ENCODE data around the gene CFAP299. TPM values are rescaled to one million over a fixed set of nuclear protein-coding genes. Genes with fewer than 3 reads are reported as not detected.

CFAP299 gene
- total and polyA plus RNA-seq, 4 donors, result 2.8 to 30.2 (median 6.6) TPM

- H3K4me3 ChIP-seq, result no peak overlapping the region
- no peaks in the 10 kb centered on the region for H3K36me3 ChIP-seq (ENCODE audit: control insufficient read depth in 4 of 4, insufficient read depth in 4 of 4, low read length in 4 of 4)
- no peaks in the 10 kb centered on the region for H3K9me3 ChIP-seq (ENCODE audit: control insufficient read depth in 4 of 4, insufficient read depth in 3 of 4, low read length in 3 of 4)
- WGBS, 2 donors, result 32 to 51% methylated on average over 1 of the region's 1 CpG
- no peak for ATAC-seq (ENCODE audit: insufficient read depth, low FRiP score)
- H3K9ac ChIP-seq (ENCODE audit: insufficient read depth in 1 of 2, low read length in 2 of 2), result no peak overlapping the region
- no peaks in the 10 kb centered on the region for H3K4me1 ChIP-seq (ENCODE audit: control insufficient read depth in 5 of 5, insufficient read depth in 5 of 5, low read length in 5 of 5)
- no peaks in the 10 kb centered on the region for H3K27me3 ChIP-seq (ENCODE audit: control insufficient read depth in 3 of 3, insufficient read depth in 3 of 3, low read length in 2 of 3)
- no peak overlapping the region for H3K27ac ChIP-seq (ENCODE audit: low read depth in 1 of 2, low read length in 1 of 2)
- TF ChIP-seq CTCF (IDR thresholded peaks at IDR 0.05; ENCODE audit: control extremely low read depth, extremely low read depth), result no peak
- no peak for DNase-seq
Observed at GRCh38 chr4:80840396-80840795, 504.9 kb downstream of the CFAP299 start.

DNA sequence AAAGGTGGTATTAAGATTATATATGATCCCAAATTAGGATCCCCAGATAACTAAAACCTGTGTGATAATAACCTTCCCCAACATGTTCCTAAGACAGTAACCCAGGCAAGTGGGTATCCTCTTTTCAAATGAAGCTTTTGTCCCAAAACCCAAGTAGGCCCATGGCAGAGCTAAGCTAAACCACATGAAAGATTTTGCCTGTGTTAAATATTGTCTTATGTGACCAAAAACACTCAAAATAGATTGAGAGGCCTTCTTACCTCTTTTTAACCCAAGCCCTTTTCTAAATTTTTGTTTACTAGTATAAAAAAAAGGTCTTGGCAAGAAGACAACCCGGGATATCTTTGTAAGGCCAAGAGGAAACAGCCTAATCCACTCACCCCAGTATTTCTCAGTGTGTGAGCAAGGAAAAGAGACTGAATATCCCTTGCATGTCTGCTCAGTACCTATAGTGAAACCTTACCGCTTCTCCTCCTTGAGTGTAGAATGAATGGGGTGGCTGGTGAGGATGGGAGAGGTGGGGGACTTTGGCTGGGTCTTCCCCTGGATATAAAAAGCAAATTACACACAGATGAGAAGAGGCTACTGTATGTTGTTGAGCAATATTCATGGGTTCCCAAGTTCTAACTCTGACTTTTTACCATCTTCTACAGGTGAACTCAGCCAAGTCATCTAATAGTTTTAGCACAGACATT is 506.2 kb downstream of the CFAP299 start:
- H3K36me3 ChIP-seq (ENCODE audit: control insufficient read depth in 4 of 4, insufficient read depth in 4 of 4, low read length in 4 of 4), result no peaks in the 10 kb centered on the region
- no peak overlapping the region for H3K4me3 ChIP-seq
- no peak overlapping the region for H3K9ac ChIP-seq (ENCODE audit: insufficient read depth in 1 of 2, low read length in 2 of 2)
- no peaks in the 10 kb centered on the region for H3K9me3 ChIP-seq (ENCODE audit: control insufficient read depth in 4 of 4, insufficient read depth in 3 of 4, low read length in 3 of 4)
- no peak overlapping the region for H3K27ac ChIP-seq (ENCODE audit: low read depth in 1 of 2, low read length in 1 of 2)
- peak in 2 of 3 donors; percentile 2 to 5 for DNase-seq
- TF ChIP-seq CTCF (IDR thresholded peaks at IDR 0.05; ENCODE audit: control extremely low read depth, extremely low read depth), result no peak
- H3K27me3 ChIP-seq (ENCODE audit: control insufficient read depth in 3 of 3, insufficient read depth in 3 of 3, low read length in 2 of 3), result no peaks in the 10 kb centered on the region
- H3K4me1 ChIP-seq (ENCODE audit: control insufficient read depth in 5 of 5, insufficient read depth in 5 of 5, low read length in 5 of 5), result no peaks in the 10 kb centered on the region
- 80 to 83% methylated on average over 2 of the region's 2 CpGs for WGBS, 2 donors
- no peak for ATAC-seq (ENCODE audit: insufficient read depth, low FRiP score)

DNA sequence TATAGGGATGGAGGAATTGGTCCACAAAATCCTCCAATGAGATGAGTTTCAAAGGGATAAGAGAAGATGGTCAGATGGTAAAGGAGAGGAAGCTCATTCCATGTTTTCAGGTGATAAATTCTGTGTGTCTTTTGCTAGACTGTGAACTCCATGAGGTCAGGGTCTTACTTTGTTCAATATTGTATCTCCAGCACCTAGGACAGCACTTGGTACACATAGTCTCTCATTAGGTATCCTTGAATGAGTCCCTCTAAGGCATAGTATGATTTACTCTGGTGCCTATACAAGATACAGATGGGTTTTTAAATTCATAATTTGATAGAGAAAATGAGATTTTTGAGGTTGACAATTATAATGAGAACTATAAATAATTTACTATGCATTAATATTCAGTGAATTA is 510.7 kb downstream of the CFAP299 start:
- no peak overlapping the region for H3K4me3 ChIP-seq
- no peak for TF ChIP-seq CTCF (IDR thresholded peaks at IDR 0.05; ENCODE audit: control extremely low read depth, extremely low read depth)
- no peak overlapping the region for H3K27ac ChIP-seq (ENCODE audit: low read depth in 1 of 2, low read length in 1 of 2)
- no peak for ATAC-seq (ENCODE audit: insufficient read depth, low FRiP score)
- H3K27me3 ChIP-seq (ENCODE audit: control insufficient read depth in 3 of 3, insufficient read depth in 3 of 3, low read length in 2 of 3), result no peaks in the 10 kb centered on the region
- no peak overlapping the region for H3K9ac ChIP-seq (ENCODE audit: insufficient read depth in 1 of 2, low read length in 2 of 2)
- H3K36me3 ChIP-seq (ENCODE audit: control insufficient read depth in 4 of 4, insufficient read depth in 4 of 4, low read length in 4 of 4), result no peaks in the 10 kb centered on the region
- DNase-seq, result no peak
- H3K4me1 ChIP-seq (ENCODE audit: control insufficient read depth in 5 of 5, insufficient read depth in 5 of 5, low read length in 5 of 5), result no peaks in the 10 kb centered on the region
- no peaks in the 10 kb centered on the region for H3K9me3 ChIP-seq (ENCODE audit: control insufficient read depth in 4 of 4, insufficient read depth in 3 of 4, low read length in 3 of 4)

- no peak overlapping the region for H3K4me3 ChIP-seq
- no peak overlapping the region for H3K27ac ChIP-seq (ENCODE audit: low read depth in 1 of 2, low read length in 1 of 2)
- 71 to 89% methylated on average over 2 of the region's 2 CpGs for WGBS, 2 donors
Observed at GRCh38 chr4:80852061-80852460, 516.5 kb downstream of the CFAP299 start.

More at GRCh38 chr4:80852061-80852460, 516.5 kb downstream of the CFAP299 start:
- H3K9me3 ChIP-seq (ENCODE audit: control insufficient read depth in 4 of 4, insufficient read depth in 3 of 4, low read length in 3 of 4), result no peaks in the 10 kb centered on the region
- TF ChIP-seq CTCF (IDR thresholded peaks at IDR 0.05; ENCODE audit: control extremely low read depth, extremely low read depth), result no peak
- no peak for ATAC-seq (ENCODE audit: insufficient read depth, low FRiP score)
- no peaks in the 10 kb centered on the region for H3K4me1 ChIP-seq (ENCODE audit: control insufficient read depth in 5 of 5, insufficient read depth in 5 of 5, low read length in 5 of 5)
- peak in 1 of 3 donors; percentile 5 for DNase-seq
- H3K9ac ChIP-seq (ENCODE audit: insufficient read depth in 1 of 2, low read length in 2 of 2), result no peak overlapping the region
- H3K27me3 ChIP-seq (ENCODE audit: control insufficient read depth in 3 of 3, insufficient read depth in 3 of 3, low read length in 2 of 3), result no peaks in the 10 kb centered on the region
- H3K36me3 ChIP-seq (ENCODE audit: control insufficient read depth in 4 of 4, insufficient read depth in 4 of 4, low read length in 4 of 4), result no peaks in the 10 kb centered on the region

All from lung (tissue), 12 donors.